DOHH2 (cell line): ENCODE measurements around the gene CTTN.

Source experiments
- EZH2phosphoT487 ChIP-seq: fragments of 200-600 bp; sonication (generic); IDR thresholded peaks from 2 replicates; pipeline ENCODE4 v1.6.1; 2017; ENCODE audit warnings: borderline replicate concordance, mild to moderate bottlenecking, antibody characterized with exemption, low read length, moderate library complexity, mixed read lengths
- TF ChIP-seq, protein P1 (sequence below): fragments of 200-600 bp; sonication (generic); IDR thresholded peaks from one replicate; pipeline ENCODE4 v1.5.1; 2014; ENCODE audit warnings: antibody characterized with exemption, mild to moderate bottlenecking, low read depth, low read length; ENCODE audit not compliant: poor library complexity, severe bottlenecking

DNA sequence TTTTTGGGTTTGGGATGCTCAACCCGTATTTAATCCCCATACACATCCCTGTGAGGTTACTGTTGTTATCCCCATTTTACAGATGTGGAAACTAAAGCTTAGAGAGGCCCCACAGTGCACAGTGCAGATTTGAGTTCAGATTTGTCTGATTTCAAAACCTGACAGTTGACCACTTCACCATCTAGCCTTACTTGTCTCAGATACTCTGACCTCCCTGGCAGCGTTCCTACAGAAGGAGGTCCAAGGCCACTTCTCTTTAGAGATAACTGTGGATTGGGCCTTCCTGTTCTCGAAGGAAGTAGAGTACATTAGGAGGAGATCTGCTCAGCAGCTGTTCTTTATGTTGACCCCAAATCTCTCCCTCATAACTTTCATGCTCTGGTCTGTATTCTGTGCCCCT is 46.7 kb upstream of the CTTN start:
- TF ChIP-seq, protein P1, sequence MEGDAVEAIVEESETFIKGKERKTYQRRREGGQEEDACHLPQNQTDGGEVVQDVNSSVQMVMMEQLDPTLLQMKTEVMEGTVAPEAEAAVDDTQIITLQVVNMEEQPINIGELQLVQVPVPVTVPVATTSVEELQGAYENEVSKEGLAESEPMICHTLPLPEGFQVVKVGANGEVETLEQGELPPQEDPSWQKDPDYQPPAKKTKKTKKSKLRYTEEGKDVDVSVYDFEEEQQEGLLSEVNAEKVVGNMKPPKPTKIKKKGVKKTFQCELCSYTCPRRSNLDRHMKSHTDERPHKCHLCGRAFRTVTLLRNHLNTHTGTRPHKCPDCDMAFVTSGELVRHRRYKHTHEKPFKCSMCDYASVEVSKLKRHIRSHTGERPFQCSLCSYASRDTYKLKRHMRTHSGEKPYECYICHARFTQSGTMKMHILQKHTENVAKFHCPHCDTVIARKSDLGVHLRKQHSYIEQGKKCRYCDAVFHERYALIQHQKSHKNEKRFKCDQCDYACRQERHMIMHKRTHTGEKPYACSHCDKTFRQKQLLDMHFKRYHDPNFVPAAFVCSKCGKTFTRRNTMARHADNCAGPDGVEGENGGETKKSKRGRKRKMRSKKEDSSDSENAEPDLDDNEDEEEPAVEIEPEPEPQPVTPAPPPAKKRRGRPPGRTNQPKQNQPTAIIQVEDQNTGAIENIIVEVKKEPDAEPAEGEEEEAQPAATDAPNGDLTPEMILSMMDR = no peak
- no peak for TF ChIP-seq EZH2phosphoT487
